Measurements from ENCODE around the gene SEMA6B. TPM values are rescaled to one million over a fixed set of nuclear protein-coding genes. Genes with fewer than 3 reads are reported as not detected.

The SEMA6B gene
- total and polyA plus RNA-seq, 4 donors, result 8.7 to 66.8 (median 38.9) TPM

- H3K4me1 ChIP-seq (ENCODE audit: control insufficient read depth, insufficient read depth, low read length), result peaks cover 21% of the 10 kb centered on the region
- no peak overlapping the region for H3K27ac ChIP-seq (ENCODE audit: low read depth, low read length)
- WGBS (ENCODE audit: insufficient coverage), result 86% methylated on average over 11 of the region's 11 CpGs
- no peak for DNase-seq (ENCODE audit: low read depth in 4 of 6, low spot score in 6 of 6)
- no peak overlapping the region for H3K4me3 ChIP-seq (ENCODE audit: low read depth, low read length)
- peaks cover 31% of the 10 kb centered on the region for H3K36me3 ChIP-seq (ENCODE audit: control insufficient read depth, insufficient read depth, low read length)
- H3K27me3 ChIP-seq (ENCODE audit: control insufficient read depth, insufficient read depth, low read length), result no peaks in the 10 kb centered on the region
- H3K9me3 ChIP-seq (ENCODE audit: control insufficient read depth, insufficient read depth, low read length), result no peaks in the 10 kb centered on the region
Measured at GRCh38 chr19:4521170-4521887, 38.2 kb downstream of the SEMA6B start.

DNA sequence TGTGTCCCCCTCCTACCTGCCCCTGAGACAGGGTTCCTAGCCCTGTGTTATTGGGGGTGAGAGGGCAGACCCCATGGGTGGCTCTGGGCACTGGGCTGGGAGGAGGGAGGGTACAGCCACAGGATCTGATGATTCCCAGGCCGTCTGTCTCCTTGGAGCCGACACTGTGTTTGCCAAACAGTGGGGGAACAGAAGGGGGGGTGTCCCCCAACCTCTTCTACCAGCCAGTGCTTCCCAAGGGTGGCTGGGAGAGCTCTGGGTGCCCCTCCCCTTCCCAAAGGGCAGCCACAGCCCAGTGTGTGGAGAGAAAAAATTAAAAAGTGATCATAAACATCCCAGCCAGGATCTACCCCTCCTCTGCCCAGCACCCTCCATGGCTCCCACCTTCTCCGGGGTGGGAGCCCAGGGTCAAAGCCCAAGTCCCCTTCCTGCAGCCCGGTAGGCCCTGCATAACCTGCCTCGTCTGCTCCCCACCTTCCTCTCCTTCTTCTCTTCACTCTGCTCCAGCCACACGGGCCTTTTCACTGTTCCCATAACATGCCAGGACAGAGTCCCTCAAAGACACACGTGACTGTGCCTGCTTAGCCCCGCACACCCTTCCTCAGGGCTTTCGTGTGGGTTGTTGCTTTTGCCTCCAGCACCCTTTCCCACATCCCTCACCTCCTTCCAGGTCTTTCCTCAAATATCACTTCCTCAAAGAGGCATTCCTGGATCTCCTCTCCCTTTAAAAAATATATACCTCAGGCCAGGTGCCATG, 39.8 kb downstream of the SEMA6B start:
- Histone ChIP-seq H3K4me3 (ENCODE audit: low read depth, low read length) (no peak overlapping the region), H3K27me3 (ENCODE audit: control insufficient read depth, insufficient read depth, low read length) (no peaks in the 10 kb centered on the region), H3K4me1 (ENCODE audit: control insufficient read depth, insufficient read depth, low read length) (peaks cover 17% of the 10 kb centered on the region), H3K36me3 (ENCODE audit: control insufficient read depth, insufficient read depth, low read length) (peaks cover 24% of the 10 kb centered on the region), H3K9me3 (ENCODE audit: control insufficient read depth, insufficient read depth, low read length) (no peaks in the 10 kb centered on the region), H3K27ac (ENCODE audit: low read depth, low read length) (no peak overlapping the region)
- DNase-seq (ENCODE audit: low read depth in 4 of 6, low spot score in 6 of 6), result no peak
- 79% methylated on average over 7 of the region's 9 CpGs for WGBS (ENCODE audit: insufficient coverage)

DNA sequence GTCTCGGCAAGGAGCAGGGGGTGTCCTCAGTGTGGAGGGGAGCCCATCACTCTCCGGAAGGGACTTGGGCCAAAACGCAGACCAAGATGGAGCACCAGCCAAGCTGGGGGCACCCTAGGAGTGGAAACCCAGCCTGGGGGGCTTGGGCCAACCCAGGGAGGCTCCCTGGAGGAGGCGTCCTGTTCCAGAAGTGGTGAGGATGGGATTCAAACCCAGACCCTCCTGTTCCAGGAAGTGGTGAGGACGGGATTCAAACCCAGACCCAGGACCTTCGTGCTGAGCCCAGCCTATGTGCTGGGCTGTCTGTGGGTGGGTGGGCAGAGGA, 40.4 kb downstream of the SEMA6B start:
- Histone ChIP-seq H3K27me3 (ENCODE audit: control insufficient read depth, insufficient read depth, low read length) (no peaks in the 10 kb centered on the region), H3K27ac (ENCODE audit: low read depth, low read length) (no peak overlapping the region), H3K9me3 (ENCODE audit: control insufficient read depth, insufficient read depth, low read length) (no peaks in the 10 kb centered on the region), H3K4me1 (ENCODE audit: control insufficient read depth, insufficient read depth, low read length) (peaks cover 17% of the 10 kb centered on the region), H3K4me3 (ENCODE audit: low read depth, low read length) (no peak overlapping the region), H3K36me3 (ENCODE audit: control insufficient read depth, insufficient read depth, low read length) (peaks cover 23% of the 10 kb centered on the region)
- whole genome bisulfite sequencing (ENCODE audit: insufficient coverage), result 93% methylated on average over 5 of the region's 6 CpGs
- no peak for DNase-seq (ENCODE audit: low read depth in 4 of 6, low spot score in 6 of 6)

DNA sequence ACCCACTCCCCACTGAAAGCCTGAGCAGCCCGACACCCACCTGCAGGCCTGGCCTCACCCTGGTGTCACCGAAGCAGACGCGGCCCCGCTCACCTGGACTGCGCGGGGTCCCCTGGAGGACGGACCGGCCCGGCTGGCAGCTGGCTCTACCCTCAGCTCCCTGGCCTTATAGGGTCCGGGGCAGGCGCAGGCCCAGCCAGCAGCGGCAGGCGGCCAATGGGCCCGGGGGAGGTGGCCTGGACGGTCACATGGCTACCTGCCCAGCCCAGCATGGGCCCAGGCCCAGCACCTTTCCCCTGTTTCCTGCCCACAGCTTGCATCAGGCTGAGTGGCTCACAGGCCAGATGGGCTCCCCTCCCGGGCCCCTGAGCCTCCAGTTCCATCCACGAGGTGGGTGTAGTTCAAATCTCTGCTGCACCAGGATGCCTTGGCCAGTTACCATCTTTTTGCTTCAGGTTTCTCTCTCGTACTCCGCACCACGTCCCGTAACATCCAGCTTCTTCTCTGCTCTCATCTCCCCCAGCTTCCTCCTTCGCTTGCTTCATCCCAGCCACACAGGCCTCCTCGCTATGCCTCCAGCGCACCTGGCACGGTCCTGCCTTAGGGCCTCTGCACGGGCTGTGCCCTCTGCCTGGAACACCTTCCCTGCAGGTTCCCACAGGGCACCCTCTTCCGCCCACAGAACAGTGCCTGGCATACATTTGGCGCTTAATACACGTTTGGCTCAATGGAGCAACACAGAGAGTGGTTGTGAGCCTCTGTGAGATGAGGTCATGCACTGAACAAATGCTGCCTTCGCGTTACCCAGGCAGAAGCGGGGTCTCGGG, 40.9 kb downstream of the SEMA6B start, which contains the start of gene PLIN4:
TSS of gene PLIN4 (minus strand) at position 142 of the 827 bp plus-strand sequence. CDS start 214 bp downstream, outside the sequence.
- H3K27me3 ChIP-seq (ENCODE audit: control insufficient read depth, insufficient read depth, low read length), result no peaks in the 10 kb centered on the region
- H3K4me1 ChIP-seq (ENCODE audit: control insufficient read depth, insufficient read depth, low read length), result peaks cover 17% of the 10 kb centered on the region
- WGBS (ENCODE audit: insufficient coverage), result 76% methylated on average over 34 of the region's 34 CpGs
- H3K36me3 ChIP-seq (ENCODE audit: control insufficient read depth, insufficient read depth, low read length), result peaks cover 21% of the 10 kb centered on the region
- H3K27ac ChIP-seq (ENCODE audit: low read depth, low read length), result no peak within 1 kb of the TSS
- H3K9me3 ChIP-seq (ENCODE audit: control insufficient read depth, insufficient read depth, low read length), result no peaks in the 10 kb centered on the region
- no peak within 1 kb of the TSS for H3K4me3 ChIP-seq (ENCODE audit: low read depth, low read length)
- no peak for DNase-seq (ENCODE audit: low read depth in 4 of 6, low spot score in 6 of 6)

- no peak for DNase-seq (ENCODE audit: low read depth in 4 of 6, low spot score in 6 of 6)
- H3K4me3 ChIP-seq (ENCODE audit: low read depth, low read length), result no peak overlapping the region
- 85% methylated on average over 21 of the region's 24 CpGs for WGBS (ENCODE audit: insufficient coverage)
- H3K9me3 ChIP-seq (ENCODE audit: control insufficient read depth, insufficient read depth, low read length), result no peaks in the 10 kb centered on the region
- no peak overlapping the region for H3K27ac ChIP-seq (ENCODE audit: low read depth, low read length)
- H3K27me3 ChIP-seq (ENCODE audit: control insufficient read depth, insufficient read depth, low read length), result no peaks in the 10 kb centered on the region
- peaks cover 22% of the 10 kb centered on the region for H3K36me3 ChIP-seq (ENCODE audit: control insufficient read depth, insufficient read depth, low read length)
- peaks cover 17% of the 10 kb centered on the region for H3K4me1 ChIP-seq (ENCODE audit: control insufficient read depth, insufficient read depth, low read length)
Measured at GRCh38 chr19:4517451-4518057, 41.9 kb downstream of the SEMA6B start.

- DNase-seq (ENCODE audit: low read depth in 4 of 6, low spot score in 6 of 6), result no peak
- no peak overlapping the region for H3K27ac ChIP-seq (ENCODE audit: low read depth, low read length)
Measured at GRCh38 chr19:4516939-4517300, 42.6 kb downstream of the SEMA6B start.

GRCh38 chr19:4516199-4516938, 43.1 kb downstream of the SEMA6B start:
- Histone ChIP-seq H3K27me3 (ENCODE audit: control insufficient read depth, insufficient read depth, low read length) (no peaks in the 10 kb centered on the region), H3K9me3 (ENCODE audit: control insufficient read depth, insufficient read depth, low read length) (no peaks in the 10 kb centered on the region), H3K4me1 (ENCODE audit: control insufficient read depth, insufficient read depth, low read length) (peaks cover 17% of the 10 kb centered on the region), H3K27ac (ENCODE audit: low read depth, low read length) (no peak overlapping the region), H3K4me3 (ENCODE audit: low read depth, low read length) (no peak overlapping the region), H3K36me3 (ENCODE audit: control insufficient read depth, insufficient read depth, low read length) (peaks cover 25% of the 10 kb centered on the region)
- 68% methylated on average over 10 of the region's 14 CpGs for WGBS (ENCODE audit: insufficient coverage)
- no peak for DNase-seq (ENCODE audit: low read depth in 4 of 6, low spot score in 6 of 6)

More at GRCh38 chr19:4516939-4517300, 42.6 kb downstream of the SEMA6B start:
- Histone ChIP-seq H3K36me3 (ENCODE audit: control insufficient read depth, insufficient read depth, low read length) (peaks cover 25% of the 10 kb centered on the region), H3K9me3 (ENCODE audit: control insufficient read depth, insufficient read depth, low read length) (no peaks in the 10 kb centered on the region), H3K4me3 (ENCODE audit: low read depth, low read length) (no peak overlapping the region), H3K4me1 (ENCODE audit: control insufficient read depth, insufficient read depth, low read length) (peaks cover 17% of the 10 kb centered on the region), H3K27me3 (ENCODE audit: control insufficient read depth, insufficient read depth, low read length) (no peaks in the 10 kb centered on the region)
- 68% methylated on average over 7 of the region's 8 CpGs for WGBS (ENCODE audit: insufficient coverage)

- H3K4me1 ChIP-seq (ENCODE audit: control insufficient read depth, insufficient read depth, low read length), result peaks cover 17% of the 10 kb centered on the region
- WGBS (ENCODE audit: insufficient coverage), result 89% methylated on average over 3 of the region's 5 CpGs
- H3K9me3 ChIP-seq (ENCODE audit: control insufficient read depth, insufficient read depth, low read length), result no peaks in the 10 kb centered on the region
- DNase-seq (ENCODE audit: low read depth in 4 of 6, low spot score in 6 of 6), result no peak
- no peak overlapping the region for H3K27ac ChIP-seq (ENCODE audit: low read depth, low read length)
- no peaks in the 10 kb centered on the region for H3K27me3 ChIP-seq (ENCODE audit: control insufficient read depth, insufficient read depth, low read length)
- no peak overlapping the region for H3K4me3 ChIP-seq (ENCODE audit: low read depth, low read length)
- H3K36me3 ChIP-seq (ENCODE audit: control insufficient read depth, insufficient read depth, low read length), result peaks cover 29% of the 10 kb centered on the region
Measured at GRCh38 chr19:4515732-4516131, 43.8 kb downstream of the SEMA6B start.

GRCh38 chr19:4513248-4513647, 46.2 kb downstream of the SEMA6B start:
- Histone ChIP-seq H3K4me3 (ENCODE audit: low read depth, low read length) (no peak overlapping the region), H3K27me3 (ENCODE audit: control insufficient read depth, insufficient read depth, low read length) (no peaks in the 10 kb centered on the region), H3K4me1 (ENCODE audit: control insufficient read depth, insufficient read depth, low read length) (peaks cover 1% of the 10 kb centered on the region), H3K27ac (ENCODE audit: low read depth, low read length) (no peak overlapping the region), H3K9me3 (ENCODE audit: control insufficient read depth, insufficient read depth, low read length) (no peaks in the 10 kb centered on the region), H3K36me3 (ENCODE audit: control insufficient read depth, insufficient read depth, low read length) (peaks cover 37% of the 10 kb centered on the region)
- WGBS (ENCODE audit: insufficient coverage), result 90% methylated on average over 17 of the region's 17 CpGs
- no peak for DNase-seq (ENCODE audit: low read depth in 4 of 6, low spot score in 6 of 6)
